Stimulated activated CD4-positive, alpha-beta T cell treated with anti-CD3 and anti-CD28 coated beads, Interleukin-15, amount 100 ng/mL, for 48 hours (primary cell): Measurements from ENCODE around the gene CCDC3.
"Not testable (repeated sequence)": the region's sequence is repeated elsewhere in the genome, so short reads cannot be mapped to it uniquely, and the experiment has no call there.

Experiments
- DNase-seq, 2 donors: peaks; one replicate each; pipeline ENCODE4 v3.0.0-alpha.2; 2020; ENCODE audit warnings: low read depth in 2 of 2

CCDC3 gene

GRCh38 chr10:12888470-12888869, 113.0 kb downstream of the CCDC3 start:
- DNase-seq: no peak

GRCh38 chr10:12887780-12888179, 113.7 kb downstream of the CCDC3 start:
- no peak for DNase-seq

GRCh38 chr10:12884851-12885250, 116.7 kb downstream of the CCDC3 start:
- no peak for DNase-seq

GRCh38 chr10:12880423-12880822, 121.1 kb downstream of the CCDC3 start:
- no peak for DNase-seq

- DNase-seq: no peak
Observed at GRCh38 chr10:12877150-12877549, 124.4 kb downstream of the CCDC3 start.

GRCh38 chr10:12876266-12876665, 125.2 kb downstream of the CCDC3 start:
- DNase-seq: no peak

GRCh38 chr10:12875100-12875499, 126.4 kb downstream of the CCDC3 start:
- DNase-seq: no peak

GRCh38 chr10:12874501-12874900, 127.0 kb downstream of the CCDC3 start:
- DNase-seq: no peak

- DNase-seq: no peak
Observed at GRCh38 chr10:12873172-12873571, 128.3 kb downstream of the CCDC3 start.

GRCh38 chr10:12872577-12872976, 128.9 kb downstream of the CCDC3 start:
- no peak for DNase-seq

GRCh38 chr10:12869427-12869826, 132.1 kb downstream of the CCDC3 start:
- DNase-seq: no peak

- DNase-seq: no peak
Observed at GRCh38 chr10:12868229-12868628, 133.3 kb downstream of the CCDC3 start.

GRCh38 chr10:12865515-12865914, 136.0 kb downstream of the CCDC3 start:
- not testable (repeated sequence) for DNase-seq

- no peak for DNase-seq
Observed at GRCh38 chr10:12862459-12862858, 139.1 kb downstream of the CCDC3 start.

GRCh38 chr10:12854988-12855387, 146.5 kb downstream of the CCDC3 start:
- no peak for DNase-seq

GRCh38 chr10:12852687-12853086, 148.8 kb downstream of the CCDC3 start:
- no peak for DNase-seq

GRCh38 chr10:12849319-12850181, 152.0 kb downstream of the CCDC3 start:
- DNase-seq: no peak

- DNase-seq: no peak
Observed at GRCh38 chr10:12848439-12849173, 152.9 kb downstream of the CCDC3 start.

- peak; percentile 16 to 28 for DNase-seq
Observed at GRCh38 chr10:12847361-12847975, 154.0 kb downstream of the CCDC3 start.

- no peak for DNase-seq
Observed at GRCh38 chr10:12846718-12847117, 154.8 kb downstream of the CCDC3 start.
